HFF-Myc (cell line): Measurements from ENCODE around the gene TMPRSS11A.

Experiments used
- DNase-seq: peaks from one replicate; pipeline ENCODE4 v3.0.0-alpha.2; 2011; ENCODE audit warnings: low read depth; ENCODE audit errors: extremely low read depth
- H3K4me3 ChIP-seq: replicated peaks from 2 replicates; pipeline ENCODE4 v1.5.1; 2011; ENCODE audit warnings: low read depth, mild to moderate bottlenecking, control low read depth, low read length
- CTCF ChIP-seq: IDR thresholded peaks from 2 replicates; pipeline ENCODE4 v1.5.1; 2012; ENCODE audit warnings: mild to moderate bottlenecking, low read depth, low read length, control low read depth; ENCODE audit errors: missing control alignments

TMPRSS11A gene

GRCh38 chr4:67980512-67980911 lies 17.2 kb upstream of the TMPRSS11A start:
- no peak for DNase-seq
- no peak for TF ChIP-seq CTCF
- H3K4me3 ChIP-seq: no peak overlapping the region

- TF ChIP-seq CTCF: no peak
- H3K4me3 ChIP-seq: no peak overlapping the region
- DNase-seq: no peak
Measured at GRCh38 chr4:67973608-67974007, 10.3 kb upstream of the TMPRSS11A start.

- no peak overlapping the region for H3K4me3 ChIP-seq
- TF ChIP-seq CTCF: no peak
- no peak for DNase-seq
Measured at GRCh38 chr4:67954890-67955289, 8.4 kb downstream of the TMPRSS11A start.

- no peak for DNase-seq
- no peak overlapping the region for H3K4me3 ChIP-seq
- TF ChIP-seq CTCF: no peak
Measured at GRCh38 chr4:67941074-67941473, 22.2 kb downstream of the TMPRSS11A start.

GRCh38 chr4:67940506-67940905 lies 22.8 kb downstream of the TMPRSS11A start:
- TF ChIP-seq CTCF: no peak
- H3K4me3 ChIP-seq: no peak overlapping the region
- no peak for DNase-seq

GRCh38 chr4:67939195-67939594 lies 24.1 kb downstream of the TMPRSS11A start:
- H3K4me3 ChIP-seq: no peak overlapping the region
- DNase-seq: no peak
- no peak for TF ChIP-seq CTCF

GRCh38 chr4:67935888-67936287 lies 27.4 kb downstream of the TMPRSS11A start:
- no peak for DNase-seq
- H3K4me3 ChIP-seq: no peak overlapping the region
- TF ChIP-seq CTCF: no peak
